GM12878 (cell line): ENCODE data around the gene COPS7A. TPM values are rescaled to one million over a fixed set of nuclear protein-coding genes. Genes with fewer than 3 reads are reported as not detected.
"Not testable (repeated sequence)": the region's sequence is repeated elsewhere in the genome, so short reads cannot be mapped to it uniquely, and the experiment has no call there.

Experiments used
- ATAC-seq: fragments of 200-7000 bp; cut with Tn5 transposase; 3 replicates; pipeline ENCODE4 v1.9.1; 2020; ENCODE audit warnings: mild to moderate bottlenecking, moderate library complexity
- BruUV-seq: library from RNA; stranded (reverse); fragments of 400-500 nt; replicated peaks from 2 replicates; lab custom pipeline; 2021; lab: Mats Ljungman, UMichigan
- CTCF ChIA-PET: fragments of 300-600 bp; sonication (Branson Sonifier 250); formaldehyde crosslinking; extraction: SDS; loops from one replicate; lab custom pipeline; 2021; ENCODE audit warnings: inconsistent platforms; lab: Yijun Ruan, JAX
- POLR2A ChIA-PET: fragments of 350-600 bp; formaldehyde crosslinking; extraction: SDS; loops from one replicate; lab custom pipeline; 2021; ENCODE audit warnings: inconsistent platforms; lab: Charles Lee
- RAD21 ChIA-PET: fragments of 300-600 bp; sonication (Branson Sonifier 250); formaldehyde crosslinking; loops from one replicate; lab custom pipeline; 2023; ENCODE audit warnings: antibody characterized with exemption; ENCODE audit not compliant: unreplicated experiment; lab: Charles Lee
- SMC1A ChIA-PET: fragments of 300-600 bp; sonication (Branson Sonifier 250); formaldehyde crosslinking; loops from one replicate; lab custom pipeline; 2023; ENCODE audit not compliant: unreplicated experiment, uncharacterized antibody; lab: Charles Lee
- DNase-seq: peaks from one replicate; pipeline ENCODE4 v3.0.0-alpha.2; 2011; ENCODE audit warnings: low read depth, low spot score
- FAIRE-seq: peaks from 3 replicates; lab custom pipeline; 2011; peaks lifted over from hg19 to GRCh38; lab: Jason Lieb, UNC
- H2AFZ ChIP-seq: 2 replicates; pipeline ENCODE4 v1.6.0; 2011; ENCODE audit warnings: low read depth, low read length, control low read depth; ENCODE audit not compliant: control insufficient read depth
- H3K27ac ChIP-seq: 2 replicates; pipeline ENCODE4 v1.5.1; 2011; ENCODE audit warnings: control low read depth; ENCODE audit not compliant: control insufficient read depth, insufficient read depth
- H3K27me3 ChIP-seq, 2 experiments: replicated peaks in 1 of 2; 2 replicates each; pipeline versions ENCODE4 v1.6.0 to v1.6.1; 2011; ENCODE audit warnings: low read length in 1 of 2; ENCODE audit not compliant: control insufficient read depth in 2 of 2, insufficient read depth in 2 of 2
- H3K36me3 ChIP-seq, 2 experiments: 2 replicates each; pipeline ENCODE4 v1.5.1; 2011; ENCODE audit warnings: low read length in 1 of 2; ENCODE audit not compliant: control insufficient read depth in 2 of 2, insufficient read depth in 2 of 2
- H3K4me1 ChIP-seq: 2 replicates; pipeline ENCODE4 v1.6.1; 2011; ENCODE audit warnings: mild to moderate bottlenecking, low read length, moderate library complexity, mixed read lengths; ENCODE audit not compliant: control insufficient read depth, insufficient read depth
- H3K4me2 ChIP-seq: 2 replicates; pipeline ENCODE4 v1.6.0; 2011; ENCODE audit warnings: control low read depth; ENCODE audit not compliant: control insufficient read depth, insufficient read depth
- H3K4me3 ChIP-seq: fragments of 200-600 bp; sonication (generic); 2 replicates; pipeline ENCODE4 v1.5.1; 2016
- H3K79me2 ChIP-seq: 2 replicates; pipeline ENCODE4 v1.6.0; 2011; ENCODE audit warnings: low read length; ENCODE audit not compliant: control insufficient read depth, insufficient read depth
- H3K9ac ChIP-seq: 2 replicates; pipeline ENCODE4 v1.8.0; 2011; ENCODE audit warnings: low read length, control low read depth, mixed read lengths; ENCODE audit not compliant: control insufficient read depth, insufficient read depth
- H3K9me3 ChIP-seq: replicated peaks from 3 replicates; pipeline ENCODE4 v1.5.1; 2011; ENCODE audit warnings: mild to moderate bottlenecking, low read length; ENCODE audit not compliant: control insufficient read depth, insufficient read depth
- H4K20me1 ChIP-seq: 2 replicates; pipeline ENCODE4 v1.6.0; 2011; ENCODE audit not compliant: control insufficient read depth, insufficient read depth
- CBX5 ChIP-seq: sonication (generic); IDR thresholded peaks from 2 replicates; pipeline ENCODE4 v1.6.1; 2016; ENCODE audit warnings: low read depth, moderate library complexity, mild to moderate bottlenecking, inconsistent platforms
- FOS ChIP-seq: IDR thresholded peaks from 3 replicates; pipeline ENCODE4 v1.6.1; 2011; ENCODE audit warnings: borderline replicate concordance; ENCODE audit not compliant: insufficient read length; ENCODE audit errors: extremely low read depth
- KAT2A ChIP-seq: conservative IDR thresholded peaks from 2 replicates; pipeline ENCODE4 v1.6.1; 2011; ENCODE audit warnings: low read depth, low read length; ENCODE audit not compliant: control insufficient read depth
- POLR2AphosphoS5 ChIP-seq: IDR thresholded peaks from 2 replicates; pipeline ENCODE4 v1.6.1; 2011; ENCODE audit warnings: mild to moderate bottlenecking, low read length, inconsistent platforms
- SMARCA5 ChIP-seq: fragments of 450-650 bp; IDR thresholded peaks from 2 replicates; pipeline ENCODE4 v1.6.1; 2017; ENCODE audit warnings: mild to moderate bottlenecking
- WGBS: methylation state at CpG from one replicate; pipeline ENCODE4 v1.1.6; 2016; ENCODE audit warnings: low lambda C conversion rate; ENCODE audit not compliant: insufficient replicate concordance, insufficient coverage; ENCODE audit errors: missing lambda C conversion rate; 5-methylcytosine and 5-hydroxymethylcytosine counted together
- in situ Hi-C: fragments of 300-500 bp; cut with MboI; formaldehyde crosslinking; loops from 9 replicates; pipeline ENCODE4 v1.14.3; 2018; ENCODE audit warnings: mixed read lengths
- intact Hi-C: fragments of 100-400 bp; cut with micrococcal nuclease; formaldehyde crosslinking; loops from one replicate; pipeline ENCODE4 v1.14.2; 2022; ENCODE audit not compliant: unreplicated experiment
- polyA plus RNA-seq, 11 experiments: library from polyadenylated mRNA; depleted of rRNA in 4 of 11; unstranded in 6 of 11; stranded (reverse) in 5 of 11; fragments of >200 nt; fragmentation: Nextera tagmentation in 4 of 11; fragmentation: Illumina TruSeq in 1 of 11; extraction: Ambion mirVana in 4 of 11; extraction: Trizol in 1 of 11; gene quantifications; 1 replicate in 1 of 11; 2 replicates in 10 of 11; pipeline versions ENCODE4 v1.2.1 to v1.2.3, GENCODE V29; 2011 to 2016; ENCODE audit warnings: inconsistent platforms in 2 of 11, missing spikeins in 2 of 11, low read depth in 1 of 11
- total RNA-seq, 4 experiments: library from RNA; depleted of rRNA in 3 of 4; stranded (reverse); fragments of >200 nt in 3 of 4; fragmentation: Illumina TruSeq in 1 of 4; extraction: Trizol in 1 of 4; gene quantifications; 2 replicates each; pipeline versions ENCODE4 v1.2.1 to v1.2.3, GENCODE V29; 2013 to 2021
- TF ChIP-seq, protein P1 (sequence below): fragments of 450-650 bp; IDR thresholded peaks from 2 replicates; pipeline ENCODE4 v1.6.1; 2017; ENCODE audit warnings: antibody characterized with exemption, mild to moderate bottlenecking, moderate library complexity
- TF ChIP-seq, protein P2 (sequence below): fragments of 150-350 bp; IDR thresholded peaks from 2 replicates; pipeline ENCODE4 v1.6.1; 2016; ENCODE audit warnings: low read depth, low read length

The COPS7A gene
- total and polyA plus RNA-seq, 10 of the 15 experiments (the other 5 are each of a cell fraction or from before 2014, with no cell fraction given), result 25.7 to 74.0 (median 51.9) TPM

GRCh38 chr12:6716031-6716873, 7.6 kb upstream of the COPS7A start:
- H3K4me3 ChIP-seq, H3K4me2 ChIP-seq, ATAC-seq, H3K9ac ChIP-seq, DNase-seq, H4K20me1 ChIP-seq, FAIRE-seq, intact Hi-C loops, H2AFZ ChIP-seq, H3K79me2 ChIP-seq, in situ Hi-C loops, SMC1A ChIA-PET, CTCF ChIA-PET, H3K27me3 ChIP-seq, BruUV-seq, H3K27ac ChIP-seq, H3K9me3 ChIP-seq, H3K36me3 ChIP-seq, POLR2A ChIA-PET, H3K4me1 ChIP-seq: not testable (repeated sequence)
- WGBS, result 79% methylated on average over 19 of the region's 41 CpGs
- RAD21 ChIA-PET, result interaction anchor here (0.7 kb wide), 1 partner anchor 31 kb away, joined by 3 read pairs; no protein-coding TSS in a partner anchor

DNA sequence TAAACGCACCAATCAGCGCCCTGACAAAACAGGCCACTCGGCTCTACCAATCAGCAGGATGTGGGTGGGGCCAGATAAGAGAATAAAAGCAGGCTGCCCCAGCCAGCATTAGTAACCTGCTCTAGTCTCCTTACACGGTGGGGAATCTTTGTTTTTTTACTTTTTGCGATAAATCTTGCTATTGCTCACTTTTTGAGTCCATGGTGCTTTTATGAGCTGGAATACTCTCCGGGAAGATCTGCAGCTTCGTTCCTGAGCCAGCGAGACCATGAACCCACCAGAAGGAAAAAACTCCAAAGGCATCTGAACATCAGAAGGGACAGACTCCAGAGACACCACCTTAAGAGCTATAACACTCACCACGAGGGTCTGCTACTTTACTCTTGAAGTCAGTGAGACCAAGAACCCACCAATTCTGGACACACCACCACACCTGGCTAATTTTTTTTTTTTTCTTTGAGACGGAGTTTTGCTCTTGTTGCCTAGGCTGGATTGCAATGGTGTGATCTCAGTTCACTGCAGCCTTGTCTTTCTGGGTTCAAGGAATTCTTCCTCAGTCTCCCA, 6.9 kb upstream of the COPS7A start:
- H3K27me3 ChIP-seq, result no peaks in the 10 kb centered on the region
- H3K27ac ChIP-seq, result no peak overlapping the region
- H2AFZ ChIP-seq, result no peak overlapping the region; the same call in 1 of the 2 replicates
- no peak overlapping the region for H3K4me3 ChIP-seq
- in situ Hi-C loops (no loop called here), intact Hi-C loops (no loop called here)
- no peak for DNase-seq
- WGBS, result 46% methylated on average over 8 of the region's 10 CpGs
- H3K4me1 ChIP-seq, result no peaks in the 10 kb centered on the region
- H3K79me2 ChIP-seq, result no peaks in the 10 kb centered on the region
- H4K20me1 ChIP-seq, result no peaks in the 10 kb centered on the region
- POLR2A ChIA-PET, result no interaction called here
- H3K9ac ChIP-seq, result no peak overlapping the region
- H3K9me3 ChIP-seq, result no peaks in the 10 kb centered on the region
- BruUV-seq, result no TSS peak
- no peak overlapping the region for H3K4me2 ChIP-seq
- no peak for ATAC-seq
- CTCF ChIA-PET, result no interaction called here
- H3K36me3 ChIP-seq, result no peaks in the 10 kb centered on the region
- FAIRE-seq, result no peak
- SMC1A ChIA-PET, result interaction anchor here (1.2 kb wide), 1 partner anchor 10 kb away, joined by 3 read pairs; no protein-coding TSS in a partner anchor
- RAD21 ChIA-PET, result no interaction called here
- TF ChIP-seq, protein P1, sequence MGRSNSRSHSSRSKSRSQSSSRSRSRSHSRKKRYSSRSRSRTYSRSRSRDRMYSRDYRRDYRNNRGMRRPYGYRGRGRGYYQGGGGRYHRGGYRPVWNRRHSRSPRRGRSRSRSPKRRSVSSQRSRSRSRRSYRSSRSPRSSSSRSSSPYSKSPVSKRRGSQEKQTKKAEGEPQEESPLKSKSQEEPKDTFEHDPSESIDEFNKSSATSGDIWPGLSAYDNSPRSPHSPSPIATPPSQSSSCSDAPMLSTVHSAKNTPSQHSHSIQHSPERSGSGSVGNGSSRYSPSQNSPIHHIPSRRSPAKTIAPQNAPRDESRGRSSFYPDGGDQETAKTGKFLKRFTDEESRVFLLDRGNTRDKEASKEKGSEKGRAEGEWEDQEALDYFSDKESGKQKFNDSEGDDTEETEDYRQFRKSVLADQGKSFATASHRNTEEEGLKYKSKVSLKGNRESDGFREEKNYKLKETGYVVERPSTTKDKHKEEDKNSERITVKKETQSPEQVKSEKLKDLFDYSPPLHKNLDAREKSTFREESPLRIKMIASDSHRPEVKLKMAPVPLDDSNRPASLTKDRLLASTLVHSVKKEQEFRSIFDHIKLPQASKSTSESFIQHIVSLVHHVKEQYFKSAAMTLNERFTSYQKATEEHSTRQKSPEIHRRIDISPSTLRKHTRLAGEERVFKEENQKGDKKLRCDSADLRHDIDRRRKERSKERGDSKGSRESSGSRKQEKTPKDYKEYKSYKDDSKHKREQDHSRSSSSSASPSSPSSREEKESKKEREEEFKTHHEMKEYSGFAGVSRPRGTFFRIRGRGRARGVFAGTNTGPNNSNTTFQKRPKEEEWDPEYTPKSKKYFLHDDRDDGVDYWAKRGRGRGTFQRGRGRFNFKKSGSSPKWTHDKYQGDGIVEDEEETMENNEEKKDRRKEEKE, result no peak
- TF ChIP-seq SMARCA5, result no peak
- TF ChIP-seq POLR2AphosphoS5, result no peak
- no peak for TF ChIP-seq KAT2A
- no peak for TF ChIP-seq FOS
- TF ChIP-seq CBX5, result no peak
- TF ChIP-seq, protein P2, sequence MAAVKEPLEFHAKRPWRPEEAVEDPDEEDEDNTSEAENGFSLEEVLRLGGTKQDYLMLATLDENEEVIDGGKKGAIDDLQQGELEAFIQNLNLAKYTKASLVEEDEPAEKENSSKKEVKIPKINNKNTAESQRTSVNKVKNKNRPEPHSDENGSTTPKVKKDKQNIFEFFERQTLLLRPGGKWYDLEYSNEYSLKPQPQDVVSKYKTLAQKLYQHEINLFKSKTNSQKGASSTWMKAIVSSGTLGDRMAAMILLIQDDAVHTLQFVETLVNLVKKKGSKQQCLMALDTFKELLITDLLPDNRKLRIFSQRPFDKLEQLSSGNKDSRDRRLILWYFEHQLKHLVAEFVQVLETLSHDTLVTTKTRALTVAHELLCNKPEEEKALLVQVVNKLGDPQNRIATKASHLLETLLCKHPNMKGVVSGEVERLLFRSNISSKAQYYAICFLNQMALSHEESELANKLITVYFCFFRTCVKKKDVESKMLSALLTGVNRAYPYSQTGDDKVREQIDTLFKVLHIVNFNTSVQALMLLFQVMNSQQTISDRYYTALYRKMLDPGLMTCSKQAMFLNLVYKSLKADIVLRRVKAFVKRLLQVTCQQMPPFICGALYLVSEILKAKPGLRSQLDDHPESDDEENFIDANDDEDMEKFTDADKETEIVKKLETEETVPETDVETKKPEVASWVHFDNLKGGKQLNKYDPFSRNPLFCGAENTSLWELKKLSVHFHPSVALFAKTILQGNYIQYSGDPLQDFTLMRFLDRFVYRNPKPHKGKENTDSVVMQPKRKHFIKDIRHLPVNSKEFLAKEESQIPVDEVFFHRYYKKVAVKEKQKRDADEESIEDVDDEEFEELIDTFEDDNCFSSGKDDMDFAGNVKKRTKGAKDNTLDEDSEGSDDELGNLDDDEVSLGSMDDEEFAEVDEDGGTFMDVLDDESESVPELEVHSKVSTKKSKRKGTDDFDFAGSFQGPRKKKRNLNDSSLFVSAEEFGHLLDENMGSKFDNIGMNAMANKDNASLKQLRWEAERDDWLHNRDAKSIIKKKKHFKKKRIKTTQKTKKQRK, result no peak
